Natural killer cell (primary cell): ENCODE data around the gene COL16A1. TPM values are rescaled to one million over a fixed set of nuclear protein-coding genes. Genes with fewer than 3 reads are reported as not detected.

ENCODE experiments used
- ATAC-seq, 3 donors: fragments of 150-1000 bp in 2 of 3; fragments of 200-7000 bp in 1 of 3; cut with Tn5 transposase; 1 replicate in 1 of 3; 2 replicates in 2 of 3; pipeline ENCODE4 v1.10.0; 2021; ENCODE audit warnings: mild to moderate bottlenecking in 2 of 3, moderate library complexity in 2 of 3
- DNase-seq, 2 donors: peaks; one replicate each; pipeline versions ENCODE4 v3.0.0 to v3.0.0-alpha.2; 2013 to 2021; ENCODE audit warnings: mixed read lengths in 1 of 2
- H3K27ac ChIP-seq: one replicate; pipeline ENCODE4 v1.5.1; 2013; ENCODE audit warnings: mild to moderate bottlenecking, low read length
- H3K27me3 ChIP-seq: one replicate; pipeline ENCODE4 v1.6.1; 2013; ENCODE audit warnings: low read length; ENCODE audit not compliant: control insufficient read depth, insufficient read depth
- H3K36me3 ChIP-seq: one replicate; pipeline ENCODE4 v1.6.1; 2013; ENCODE audit warnings: low read length; ENCODE audit not compliant: control insufficient read depth, insufficient read depth
- H3K4me1 ChIP-seq: one replicate; pipeline ENCODE4 v1.6.1; 2013; ENCODE audit warnings: low read length; ENCODE audit not compliant: control insufficient read depth, insufficient read depth
- H3K4me3 ChIP-seq: one replicate; pipeline ENCODE4 v1.5.1; 2013; ENCODE audit warnings: low read length
- H3K9me3 ChIP-seq: one replicate; pipeline ENCODE4 v1.6.1; 2013; ENCODE audit warnings: low read length; ENCODE audit not compliant: control insufficient read depth, insufficient read depth
- H3K27ac Mint-ChIP-seq, 2 donors: one replicate each; pipeline ENCODE4 v1.8.0; 2022; ENCODE audit warnings: mild to moderate bottlenecking in 2 of 2, mixed read lengths in 2 of 2, moderate library complexity in 1 of 2
- H3K27me3 Mint-ChIP-seq, 2 donors: one replicate each; pipeline ENCODE4 v1.8.0; 2022; ENCODE audit warnings: low read depth in 2 of 2, mixed read lengths in 2 of 2
- H3K36me3 Mint-ChIP-seq: one replicate; pipeline ENCODE4 v1.8.0; 2022; ENCODE audit warnings: mixed read lengths
- H3K4me1 Mint-ChIP-seq, 2 donors: one replicate each; pipeline ENCODE4 v1.8.0; 2022; ENCODE audit warnings: mixed read lengths in 2 of 2
- H3K4me3 Mint-ChIP-seq: one replicate; pipeline ENCODE4 v1.8.0; 2022; ENCODE audit warnings: mild to moderate bottlenecking, moderate library complexity, mixed read lengths
- H3K9me3 Mint-ChIP-seq, 2 donors: one replicate each; pipeline ENCODE4 v1.8.0; 2022; ENCODE audit warnings: mixed read lengths in 2 of 2
- WGBS: methylation state at CpG from one replicate; pipeline ENCODE4 v1.1.7; 2013; ENCODE audit warnings: missing lambda C conversion rate; ENCODE audit not compliant: insufficient coverage; 5-methylcytosine and 5-hydroxymethylcytosine counted together
- intact Hi-C: fragments of 100-400 bp; cut with micrococcal nuclease; formaldehyde crosslinking; loops from one replicate; pipeline ENCODE4 v1.14.2; 2022
- total RNA-seq, 4 donors: library from RNA; stranded (reverse); fragments of 120-200 nt in 1 of 4; gene quantifications; one replicate each; pipeline versions ENCODE4 v1.2.3 to v1.2.4, GENCODE V29; 2013 to 2022
- TF ChIP-seq, protein P1 (sequence below): fragments of 200-600 bp; IDR thresholded peaks from one replicate; pipeline ENCODE4 v1.8.0; 2022; ENCODE audit warnings: antibody characterized with exemption

Gene COL16A1
- total RNA-seq: under 1 TPM in 1 of 3 donors, not detected in 2; 0.14 TPM
- total RNA-seq (2013): 0.79 TPM

DNA sequence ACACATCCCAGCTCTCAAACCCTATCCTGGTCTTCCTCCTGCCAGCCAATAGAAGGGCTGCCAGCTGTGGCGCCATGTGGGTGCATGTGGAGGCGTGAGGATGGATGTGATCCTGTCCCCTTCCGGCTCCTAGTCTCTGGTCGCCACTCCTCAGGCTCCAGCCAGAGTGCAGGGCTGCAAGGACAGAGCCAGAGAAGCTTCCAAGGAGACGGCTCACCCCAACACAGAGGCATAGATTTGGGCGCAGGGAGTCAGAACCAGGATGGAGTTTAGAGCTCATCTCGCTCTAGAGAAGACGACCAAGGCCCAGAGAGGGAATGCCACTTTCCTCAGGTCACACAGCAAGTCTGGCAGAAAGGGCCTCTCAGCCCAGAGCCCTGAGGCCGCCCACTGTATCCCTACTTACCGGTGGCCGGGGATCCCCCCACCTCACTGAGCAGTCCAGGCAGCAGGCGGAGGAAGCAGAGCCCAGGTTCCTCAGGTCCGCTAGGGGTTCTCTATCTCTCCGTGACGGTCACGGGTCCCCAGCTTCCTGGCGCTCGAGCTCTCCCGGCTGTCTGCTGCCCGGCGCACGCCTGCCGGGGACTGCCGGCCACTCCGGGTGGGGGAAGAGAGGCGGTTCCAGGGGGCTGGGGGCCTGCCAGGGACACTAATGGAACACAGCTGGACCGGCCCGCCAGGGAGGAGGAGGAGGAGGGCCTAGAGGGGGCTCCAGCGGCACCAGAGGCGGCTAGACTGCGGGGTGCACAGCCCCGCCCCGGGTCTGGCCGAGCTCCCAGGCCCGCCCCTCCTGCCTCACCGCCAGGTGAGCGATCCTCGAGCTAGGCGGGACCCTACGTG, at the start of gene COL16A1:
TSS of gene COL16A1 (minus strand) at position 587 of the 840 bp plus-strand sequence. CDS start 1,824 bp downstream, outside the sequence.
- WGBS: 41% methylated on average over 40 of the region's 40 CpGs
- intact Hi-C loops: no loop called here
- Histone ChIP-seq H3K27me3 (peaks cover 7% of the 10 kb centered on the region), H3K36me3 (no peaks in the 10 kb centered on the region), H3K9me3 (no peaks in the 10 kb centered on the region), H3K27ac (no peak within 1 kb of the TSS), H3K4me3 (no peak within 1 kb of the TSS), H3K4me1 (peaks cover 72% of the 10 kb centered on the region)
- H3K27ac Mint-ChIP-seq: peak within 1 kb of the TSS; percentile 79 to 87
- peaks cover 55 to 70% of the 10 kb centered on the region in 2 donors for H3K4me1 Mint-ChIP-seq
- TF ChIP-seq, protein P1, sequence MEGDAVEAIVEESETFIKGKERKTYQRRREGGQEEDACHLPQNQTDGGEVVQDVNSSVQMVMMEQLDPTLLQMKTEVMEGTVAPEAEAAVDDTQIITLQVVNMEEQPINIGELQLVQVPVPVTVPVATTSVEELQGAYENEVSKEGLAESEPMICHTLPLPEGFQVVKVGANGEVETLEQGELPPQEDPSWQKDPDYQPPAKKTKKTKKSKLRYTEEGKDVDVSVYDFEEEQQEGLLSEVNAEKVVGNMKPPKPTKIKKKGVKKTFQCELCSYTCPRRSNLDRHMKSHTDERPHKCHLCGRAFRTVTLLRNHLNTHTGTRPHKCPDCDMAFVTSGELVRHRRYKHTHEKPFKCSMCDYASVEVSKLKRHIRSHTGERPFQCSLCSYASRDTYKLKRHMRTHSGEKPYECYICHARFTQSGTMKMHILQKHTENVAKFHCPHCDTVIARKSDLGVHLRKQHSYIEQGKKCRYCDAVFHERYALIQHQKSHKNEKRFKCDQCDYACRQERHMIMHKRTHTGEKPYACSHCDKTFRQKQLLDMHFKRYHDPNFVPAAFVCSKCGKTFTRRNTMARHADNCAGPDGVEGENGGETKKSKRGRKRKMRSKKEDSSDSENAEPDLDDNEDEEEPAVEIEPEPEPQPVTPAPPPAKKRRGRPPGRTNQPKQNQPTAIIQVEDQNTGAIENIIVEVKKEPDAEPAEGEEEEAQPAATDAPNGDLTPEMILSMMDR: no peak
- H3K27me3 Mint-ChIP-seq: peaks cover 7 to 13% of the 10 kb centered on the region in 2 donors
- DNase-seq (no peak), ATAC-seq (no peak)
- H3K9me3 Mint-ChIP-seq: no peaks in the 10 kb centered on the region
- H3K4me3 Mint-ChIP-seq: peak within 1 kb of the TSS; percentile 75
- no peaks in the 10 kb centered on the region for H3K36me3 Mint-ChIP-seq

GRCh38 chr1:31752952-31753475, 49.2 kb upstream of the COL16A1 start:
- intact Hi-C loops: loop anchor here (5.0 kb wide), 1 partner anchor 34 kb away; no protein-coding TSS in a partner anchor
- Histone ChIP-seq H3K4me3 (no peak overlapping the region), H3K9me3 (no peaks in the 10 kb centered on the region), H3K36me3 (no peaks in the 10 kb centered on the region), H3K4me1 (peaks cover 50% of the 10 kb centered on the region), H3K27me3 (no peaks in the 10 kb centered on the region), H3K27ac (no peak overlapping the region)
- ATAC-seq (no peak), DNase-seq (no peak)
- WGBS: 86% methylated on average over 12 of the region's 12 CpGs
- Mint-ChIP-seq H3K9me3 (no peaks in the 10 kb centered on the region), H3K4me1 (peaks cover 57 to 71% of the 10 kb centered on the region in 2 donors), H3K27ac (peak overlapping the region; percentile 26 to 94), H3K36me3 (no peaks in the 10 kb centered on the region), H3K27me3 (no peaks in the 10 kb centered on the region), H3K4me3 (peak overlapping the region; percentile 45)
- TF ChIP-seq, protein P1: no peak

DNA sequence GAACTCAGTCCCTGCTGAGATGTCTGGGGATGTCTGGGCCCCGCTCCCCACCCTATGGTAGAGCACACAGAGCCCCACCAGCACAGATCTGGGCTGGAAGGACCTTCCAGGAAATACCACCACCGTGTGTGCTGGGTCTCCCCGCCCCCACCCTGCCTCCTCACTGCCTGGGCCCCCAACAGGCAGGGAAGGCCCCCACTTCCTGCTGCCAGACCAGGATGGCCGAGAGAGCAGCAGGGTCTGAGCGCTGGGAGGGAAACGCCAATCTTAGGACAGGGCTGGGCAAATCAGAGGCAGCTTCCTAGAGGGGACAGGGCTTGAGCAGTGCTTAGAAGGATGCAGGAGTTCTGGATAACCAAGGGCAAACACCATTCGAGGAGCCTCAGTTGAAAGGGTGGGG, 48.4 kb upstream of the COL16A1 start:
- H3K27me3 Mint-ChIP-seq: no peaks in the 10 kb centered on the region
- TF ChIP-seq, protein P1: no peak
- peaks cover 63 to 79% of the 10 kb centered on the region in 2 donors for H3K4me1 Mint-ChIP-seq
- H3K4me3 Mint-ChIP-seq: peak overlapping the region; percentile 77
- no peaks in the 10 kb centered on the region for H3K36me3 Mint-ChIP-seq
- H3K27ac Mint-ChIP-seq: peak overlapping the region; percentile 86 to 94
- Histone ChIP-seq H3K27ac (no peak overlapping the region), H3K4me1 (peaks cover 58% of the 10 kb centered on the region), H3K9me3 (no peaks in the 10 kb centered on the region), H3K4me3 (no peak overlapping the region), H3K36me3 (no peaks in the 10 kb centered on the region), H3K27me3 (no peaks in the 10 kb centered on the region)
- 35% methylated on average over 7 of the region's 7 CpGs for WGBS
- no peaks in the 10 kb centered on the region for H3K9me3 Mint-ChIP-seq
- DNase-seq (no peak), ATAC-seq (no peak)
- intact Hi-C loops: loop anchor here (5.0 kb wide), 1 partner anchor 35 kb away; no protein-coding TSS in a partner anchor
